Mononuclear cell (primary cell): Measurements from ENCODE around the gene LRP2. TPM values are rescaled to one million over a fixed set of nuclear protein-coding genes. Genes with fewer than 3 reads are reported as not detected.

Experiments used
- H3K27me3 ChIP-seq: 2 replicates; pipeline ENCODE4 v1.6.0; 2011; ENCODE audit warnings: low read length, control low read depth; ENCODE audit not compliant: insufficient read depth
- H3K4me1 ChIP-seq: 2 replicates; pipeline ENCODE4 v1.5.1; 2011; ENCODE audit warnings: mild to moderate bottlenecking, low read length, control low read depth; ENCODE audit not compliant: insufficient read depth
- H3K4me3 ChIP-seq: 2 replicates; pipeline ENCODE4 v1.5.1; 2011; ENCODE audit warnings: mild to moderate bottlenecking, low read length, moderate library complexity
- H3K9me3 ChIP-seq: 2 replicates; pipeline ENCODE4 v1.5.1; 2011; ENCODE audit warnings: low read depth, mild to moderate bottlenecking, control low read depth, low read length
- total RNA-seq: library from RNA; depleted of rRNA; stranded (reverse); fragments of >200 nt; gene quantifications from one replicate; pipeline ENCODE4 v1.2.3, GENCODE V29; 2012

The LRP2 gene
- total RNA-seq, 1 donor: not detected

GRCh38 chr2:169131587-169132512 lies 230.5 kb downstream of the LRP2 start:
- Histone ChIP-seq H3K4me3 (no peak overlapping the region), H3K4me1 (no peaks in the 10 kb centered on the region), H3K27me3 (no peaks in the 10 kb centered on the region), H3K9me3 (no peaks in the 10 kb centered on the region)

GRCh38 chr2:169129703-169130243 lies 232.6 kb downstream of the LRP2 start:
- Histone ChIP-seq H3K9me3 (no peaks in the 10 kb centered on the region), H3K27me3 (no peaks in the 10 kb centered on the region), H3K4me1 (no peaks in the 10 kb centered on the region), H3K4me3 (no peak overlapping the region)

GRCh38 chr2:169119851-169120250 lies 242.5 kb downstream of the LRP2 start:
- H3K4me3 ChIP-seq: no peak overlapping the region
- H3K27me3 ChIP-seq: no peaks in the 10 kb centered on the region
- H3K9me3 ChIP-seq: no peaks in the 10 kb centered on the region
- H3K4me1 ChIP-seq: no peaks in the 10 kb centered on the region

GRCh38 chr2:169119123-169119760 lies 243.1 kb downstream of the LRP2 start:
- Histone ChIP-seq H3K27me3 (no peaks in the 10 kb centered on the region), H3K9me3 (no peaks in the 10 kb centered on the region), H3K4me1 (no peaks in the 10 kb centered on the region), H3K4me3 (no peak overlapping the region)

GRCh38 chr2:169118060-169118459 lies 244.3 kb downstream of the LRP2 start:
- Histone ChIP-seq H3K4me1 (no peaks in the 10 kb centered on the region), H3K4me3 (no peak overlapping the region), H3K9me3 (no peaks in the 10 kb centered on the region), H3K27me3 (no peaks in the 10 kb centered on the region)

- H3K4me3 ChIP-seq: no peak overlapping the region
- no peaks in the 10 kb centered on the region for H3K27me3 ChIP-seq
- H3K9me3 ChIP-seq: no peaks in the 10 kb centered on the region
- no peaks in the 10 kb centered on the region for H3K4me1 ChIP-seq
These were observed 245.3 kb downstream of the LRP2 start for GRCh38 chr2:169116993-169117392.

GRCh38 chr2:169116327-169116726 lies 246.0 kb downstream of the LRP2 start:
- Histone ChIP-seq H3K27me3 (no peaks in the 10 kb centered on the region), H3K9me3 (no peaks in the 10 kb centered on the region), H3K4me3 (no peak overlapping the region), H3K4me1 (no peaks in the 10 kb centered on the region)

GRCh38 chr2:169114056-169114455 lies 248.3 kb downstream of the LRP2 start:
- Histone ChIP-seq H3K9me3 (no peaks in the 10 kb centered on the region), H3K4me1 (peaks cover 13% of the 10 kb centered on the region), H3K4me3 (no peak overlapping the region), H3K27me3 (no peaks in the 10 kb centered on the region)

- peaks cover 26% of the 10 kb centered on the region for H3K4me1 ChIP-seq
- no peaks in the 10 kb centered on the region for H3K27me3 ChIP-seq
- no peak overlapping the region for H3K4me3 ChIP-seq
These were observed 249.5 kb downstream of the LRP2 start for GRCh38 chr2:169112841-169113240.

GRCh38 chr2:169110916-169111315 lies 251.4 kb downstream of the LRP2 start:
- H3K27me3 ChIP-seq: no peaks in the 10 kb centered on the region
- peaks cover 45% of the 10 kb centered on the region for H3K4me1 ChIP-seq
- no peaks in the 10 kb centered on the region for H3K9me3 ChIP-seq
- no peak overlapping the region for H3K4me3 ChIP-seq

More at GRCh38 chr2:169112841-169113240, 249.5 kb downstream of the LRP2 start:
- no peaks in the 10 kb centered on the region for H3K9me3 ChIP-seq

GRCh38 chr2:169110419-169110818 lies 251.9 kb downstream of the LRP2 start:
- H3K4me3 ChIP-seq: no peak overlapping the region
- no peaks in the 10 kb centered on the region for H3K9me3 ChIP-seq
- peaks cover 50% of the 10 kb centered on the region for H3K4me1 ChIP-seq
- H3K27me3 ChIP-seq: no peaks in the 10 kb centered on the region

GRCh38 chr2:169109502-169110409 lies 252.6 kb downstream of the LRP2 start:
- Histone ChIP-seq H3K9me3 (no peaks in the 10 kb centered on the region), H3K27me3 (no peaks in the 10 kb centered on the region), H3K4me1 (peaks cover 53% of the 10 kb centered on the region), H3K4me3 (no peak overlapping the region)

GRCh38 chr2:169108099-169108884 lies 254.0 kb downstream of the LRP2 start:
- peaks cover 53% of the 10 kb centered on the region for H3K4me1 ChIP-seq
- no peak overlapping the region for H3K4me3 ChIP-seq
- no peaks in the 10 kb centered on the region for H3K27me3 ChIP-seq
- no peaks in the 10 kb centered on the region for H3K9me3 ChIP-seq

- H3K9me3 ChIP-seq: no peaks in the 10 kb centered on the region
- H3K4me3 ChIP-seq: no peak overlapping the region
- H3K4me1 ChIP-seq: peaks cover 56% of the 10 kb centered on the region
These were observed 254.7 kb downstream of the LRP2 start for GRCh38 chr2:169107645-169108044.

More at GRCh38 chr2:169107645-169108044, 254.7 kb downstream of the LRP2 start:
- H3K27me3 ChIP-seq: no peaks in the 10 kb centered on the region
